H9 (cell line): ENCODE measurements around the gene SECISBP2. TPM values are rescaled to one million over a fixed set of nuclear protein-coding genes. Genes with fewer than 3 reads are reported as not detected.

Source experiments
- DNase-seq: peaks from one replicate; pipeline ENCODE4 v3.0.0-alpha.2; 2017
- H2AFZ ChIP-seq: one replicate; pipeline ENCODE4 v1.6.1; 2013; ENCODE audit warnings: mild to moderate bottlenecking, low read length, control low read depth, moderate library complexity
- H2AK5ac ChIP-seq: 2 replicates; pipeline ENCODE4 v1.6.1; 2013; ENCODE audit warnings: low read length, control low read depth, mixed read lengths; ENCODE audit not compliant: insufficient read length
- H2BK120ac ChIP-seq: one replicate; pipeline ENCODE4 v1.6.1; 2013; ENCODE audit warnings: low read depth, mild to moderate bottlenecking, low read length, control low read depth, inconsistent platforms; ENCODE audit not compliant: poor library complexity, severe bottlenecking
- H2BK12ac ChIP-seq: 2 replicates; pipeline ENCODE4 v1.6.1; 2013; ENCODE audit warnings: low read length, control low read depth, mixed read lengths, low read depth; ENCODE audit not compliant: insufficient read length
- H2BK15ac ChIP-seq: 2 replicates; pipeline ENCODE4 v1.6.1; 2013; ENCODE audit warnings: low read depth, low read length, control low read depth
- H2BK20ac ChIP-seq: one replicate; pipeline ENCODE4 v1.6.1; 2013; ENCODE audit warnings: low read depth, mild to moderate bottlenecking, low read length, control low read depth, inconsistent platforms; ENCODE audit not compliant: poor library complexity, severe bottlenecking
- H2BK5ac ChIP-seq: 2 replicates; pipeline ENCODE4 v1.6.1; 2013; ENCODE audit warnings: low read length, control low read depth, mixed read lengths; ENCODE audit not compliant: insufficient read length
- H3K14ac ChIP-seq: 2 replicates; pipeline ENCODE4 v1.6.1; 2013; ENCODE audit warnings: low read length, control low read depth; ENCODE audit not compliant: insufficient read depth
- H3K18ac ChIP-seq: 2 replicates; pipeline ENCODE4 v1.6.1; 2013; ENCODE audit warnings: low read depth, mild to moderate bottlenecking, mixed read lengths, low read length, control low read depth; ENCODE audit not compliant: insufficient read length
- H3K23ac ChIP-seq: 2 replicates; pipeline ENCODE4 v1.6.1; 2013; ENCODE audit warnings: low read length, control low read depth, mixed read lengths, low read depth; ENCODE audit not compliant: insufficient read length
- H3K23me2 ChIP-seq: 2 replicates; pipeline ENCODE4 v1.6.1; 2013; ENCODE audit warnings: low read depth, mild to moderate bottlenecking, mixed read lengths, low read length, control low read depth; ENCODE audit not compliant: insufficient read length, poor library complexity, severe bottlenecking
- H3K27ac ChIP-seq: 2 replicates; pipeline ENCODE4 v1.5.1; 2013; ENCODE audit warnings: low read length, control low read depth, mixed read lengths, low read depth; ENCODE audit not compliant: insufficient read length
- H3K27me3 ChIP-seq: 2 replicates; pipeline ENCODE4 v1.6.1; 2013; ENCODE audit warnings: low read length, control low read depth, inconsistent platforms; ENCODE audit not compliant: insufficient read depth
- H3K4ac ChIP-seq: 2 replicates; pipeline ENCODE4 v1.6.1; 2013; ENCODE audit warnings: low read depth, mild to moderate bottlenecking, control low read depth, inconsistent platforms, low read length, moderate library complexity
- H3K4me1 ChIP-seq: 2 replicates; pipeline ENCODE4 v1.6.1; 2013; ENCODE audit warnings: low read length, control low read depth, inconsistent platforms; ENCODE audit not compliant: insufficient read depth
- H3K4me2 ChIP-seq: 2 replicates; pipeline ENCODE4 v1.6.1; 2013; ENCODE audit warnings: low read length, control low read depth, mixed read lengths; ENCODE audit not compliant: insufficient read length, insufficient read depth
- H3K56ac ChIP-seq: 2 replicates; pipeline ENCODE4 v1.6.1; 2013; ENCODE audit warnings: low read depth, mild to moderate bottlenecking, mixed read lengths, low read length, control low read depth; ENCODE audit not compliant: insufficient read length
- H3K79me1 ChIP-seq: 2 replicates; pipeline ENCODE4 v1.6.1; 2013; ENCODE audit warnings: low read depth, mild to moderate bottlenecking, moderate library complexity, low read length, control low read depth, inconsistent platforms; ENCODE audit not compliant: insufficient read depth, poor library complexity, severe bottlenecking
- H3K79me2 ChIP-seq: 2 replicates; pipeline ENCODE4 v1.6.1; 2013; ENCODE audit warnings: low read length, control low read depth, inconsistent platforms; ENCODE audit not compliant: insufficient read depth
- H3K9ac ChIP-seq: 2 replicates; pipeline ENCODE4 v1.6.1; 2013; ENCODE audit warnings: low read length, control low read depth, mixed read lengths; ENCODE audit not compliant: insufficient read length; ENCODE audit errors: extremely low read depth
- H3K9me3 ChIP-seq: one replicate; pipeline ENCODE4 v1.6.1; 2013; ENCODE audit warnings: low read depth, low read length, inconsistent platforms; ENCODE audit not compliant: control insufficient read depth
- H3T11ph ChIP-seq: one replicate; pipeline ENCODE4 v1.6.1; 2013; ENCODE audit warnings: mild to moderate bottlenecking, low read length, control low read depth, inconsistent platforms
- H4K20me1 ChIP-seq: one replicate; pipeline ENCODE4 v1.6.1; 2013; ENCODE audit not compliant: control insufficient read depth, insufficient read length, insufficient read depth
- H4K5ac ChIP-seq: 2 replicates; pipeline ENCODE4 v1.6.1; 2013; ENCODE audit warnings: low read depth, mild to moderate bottlenecking, mixed read lengths, low read length, control low read depth; ENCODE audit not compliant: insufficient read length
- H4K8ac ChIP-seq: replicated peaks from 2 replicates; pipeline ENCODE4 v1.6.1; 2013; ENCODE audit warnings: low read length, control low read depth, mixed read lengths, low read depth; ENCODE audit not compliant: insufficient read length
- H4K91ac ChIP-seq: 2 replicates; pipeline ENCODE4 v1.6.1; 2013; ENCODE audit warnings: low read depth, mild to moderate bottlenecking, moderate library complexity, mixed read lengths, low read length, control low read depth; ENCODE audit not compliant: insufficient read length
- H3K27ac Mint-ChIP-seq, 3 experiments: 2 replicates in 2 of 3; 3 replicates in 1 of 3; pipeline ENCODE4 v1.8.0; 2020 to 2021; ENCODE audit warnings: mixed read lengths in 3 of 3, mild to moderate bottlenecking in 1 of 3, moderate library complexity in 1 of 3
- H3K27me3 Mint-ChIP-seq: 2 replicates; pipeline ENCODE4 v1.8.0; 2021; ENCODE audit warnings: low read depth, mild to moderate bottlenecking, moderate library complexity, mixed read lengths
- H3K36me3 Mint-ChIP-seq, 3 experiments: 2 replicates in 2 of 3; 3 replicates in 1 of 3; pipeline ENCODE4 v1.8.0; 2020 to 2021; ENCODE audit warnings: low read depth in 3 of 3, mixed read lengths in 3 of 3; ENCODE audit not compliant: insufficient read depth in 1 of 3
- H3K4me1 Mint-ChIP-seq, 2 experiments: 2 replicates each; pipeline ENCODE4 v1.8.0; 2020; ENCODE audit warnings: mixed read lengths in 2 of 2
- H3K4me3 Mint-ChIP-seq, 2 experiments: 2 replicates in 1 of 2; 3 replicates in 1 of 2; pipeline ENCODE4 v1.8.0; 2020 to 2021; ENCODE audit warnings: mild to moderate bottlenecking in 2 of 2, mixed read lengths in 2 of 2, moderate library complexity in 1 of 2
- H3K9me3 Mint-ChIP-seq, 2 experiments: 2 replicates in 1 of 2; 3 replicates in 1 of 2; pipeline ENCODE4 v1.8.0; 2020; ENCODE audit warnings: mild to moderate bottlenecking in 2 of 2, mixed read lengths in 2 of 2, moderate library complexity in 1 of 2
- total RNA-seq: library from RNA; stranded (reverse); gene quantifications from 2 replicates; pipeline ENCODE4 v1.2.1, GENCODE V29; 2021
- TF ChIP-seq, protein P1 (sequence below): fragments of 200-600 bp; sonication (generic); conservative IDR thresholded peaks from 3 replicates; pipeline ENCODE4 v1.8.0; 2021; ENCODE audit warnings: antibody characterized with exemption, mild to moderate bottlenecking

SECISBP2 gene
- total RNA-seq, 1 experiment from 2014 or later, result 62.7 TPM

DNA sequence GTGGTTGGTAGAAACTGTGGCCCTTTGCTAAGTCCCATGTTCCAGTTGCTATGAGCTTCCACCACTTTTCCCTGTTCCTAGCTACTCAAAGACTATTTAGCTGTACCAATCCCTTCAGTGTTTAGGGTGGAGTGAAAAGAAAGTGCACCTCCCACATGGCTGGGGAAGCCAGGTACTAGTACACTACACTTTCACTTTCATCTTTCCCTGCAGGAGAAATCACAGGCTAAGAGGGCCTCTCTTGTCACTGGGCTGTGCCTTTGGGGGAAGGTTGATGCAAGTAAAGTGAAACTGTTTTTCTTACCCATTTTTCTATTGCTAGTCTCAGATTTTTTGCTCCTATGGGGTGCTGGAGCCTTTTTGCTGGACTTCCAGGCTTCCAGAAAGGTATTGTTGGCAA, 40.8 kb upstream of the SECISBP2 start:
- H3K18ac ChIP-seq, result no peak overlapping the region
- H3K56ac ChIP-seq, result no peak overlapping the region
- no peak overlapping the region for H3K23ac ChIP-seq
- H2BK5ac ChIP-seq, result no peak overlapping the region
- no peak overlapping the region for H4K91ac ChIP-seq
- peaks cover 8% of the 10 kb centered on the region for H3K9me3 ChIP-seq
- H3K23me2 ChIP-seq, result no peaks in the 10 kb centered on the region
- TF ChIP-seq, protein P1, sequence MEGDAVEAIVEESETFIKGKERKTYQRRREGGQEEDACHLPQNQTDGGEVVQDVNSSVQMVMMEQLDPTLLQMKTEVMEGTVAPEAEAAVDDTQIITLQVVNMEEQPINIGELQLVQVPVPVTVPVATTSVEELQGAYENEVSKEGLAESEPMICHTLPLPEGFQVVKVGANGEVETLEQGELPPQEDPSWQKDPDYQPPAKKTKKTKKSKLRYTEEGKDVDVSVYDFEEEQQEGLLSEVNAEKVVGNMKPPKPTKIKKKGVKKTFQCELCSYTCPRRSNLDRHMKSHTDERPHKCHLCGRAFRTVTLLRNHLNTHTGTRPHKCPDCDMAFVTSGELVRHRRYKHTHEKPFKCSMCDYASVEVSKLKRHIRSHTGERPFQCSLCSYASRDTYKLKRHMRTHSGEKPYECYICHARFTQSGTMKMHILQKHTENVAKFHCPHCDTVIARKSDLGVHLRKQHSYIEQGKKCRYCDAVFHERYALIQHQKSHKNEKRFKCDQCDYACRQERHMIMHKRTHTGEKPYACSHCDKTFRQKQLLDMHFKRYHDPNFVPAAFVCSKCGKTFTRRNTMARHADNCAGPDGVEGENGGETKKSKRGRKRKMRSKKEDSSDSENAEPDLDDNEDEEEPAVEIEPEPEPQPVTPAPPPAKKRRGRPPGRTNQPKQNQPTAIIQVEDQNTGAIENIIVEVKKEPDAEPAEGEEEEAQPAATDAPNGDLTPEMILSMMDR, result no peak
- no peak overlapping the region for H3K4me3 Mint-ChIP-seq
- no peak for DNase-seq
- H2AFZ ChIP-seq, result no peak overlapping the region
- no peaks in the 10 kb centered on the region for H4K20me1 ChIP-seq
- H3K27ac ChIP-seq, result no peak overlapping the region
- H2AK5ac ChIP-seq, result no peak overlapping the region
- peaks cover 23 to 42% (median 33%) of the 10 kb centered on the region in 3 experiments for H3K36me3 Mint-ChIP-seq
- no peaks in the 10 kb centered on the region for H3K27me3 ChIP-seq
- no peak overlapping the region for H3K4ac ChIP-seq
- H3T11ph ChIP-seq, result no peak overlapping the region
- H3K27ac Mint-ChIP-seq, result no peak overlapping the region
- no peak overlapping the region for H2BK15ac ChIP-seq
- no peaks in the 10 kb centered on the region for H3K79me1 ChIP-seq
- no peak overlapping the region for H2BK12ac ChIP-seq
- H4K8ac ChIP-seq, result no peak overlapping the region
- H2BK20ac ChIP-seq, result no peak overlapping the region
- no peaks in the 10 kb centered on the region; the same call in none of the 2 replicates for H3K27me3 Mint-ChIP-seq
- no peak overlapping the region for H3K14ac ChIP-seq
- H3K9ac ChIP-seq, result no peak overlapping the region
- no peaks in the 10 kb centered on the region for H3K79me2 ChIP-seq
- H4K5ac ChIP-seq, result no peak overlapping the region
- no peak overlapping the region for H2BK120ac ChIP-seq
- no peak overlapping the region for H3K4me2 ChIP-seq
- no peaks in the 10 kb centered on the region for H3K4me1 ChIP-seq
- H3K9me3 Mint-ChIP-seq, result peaks cover 35 to 42% of the 10 kb centered on the region in 2 experiments
- peaks cover 5 to 11% of the 10 kb centered on the region in 2 experiments for H3K4me1 Mint-ChIP-seq
